Right lobe of liver (tissue), 6 donors: ENCODE data around the gene COPA. TPM values are rescaled to one million over a fixed set of nuclear protein-coding genes. Genes with fewer than 3 reads are reported as not detected.
A peak's percentile ranks its signal among the peaks of the same experiment; 100 is the strongest.

Source experiments
- ATAC-seq, 4 donors: fragments of 200-7000 bp; cut with Tn5 transposase; one replicate each; pipeline ENCODE4 v1.9.1; 2020; ENCODE audit warnings: mild to moderate bottlenecking in 4 of 4, moderate library complexity in 4 of 4
- DNase-seq, 3 donors: peaks; one replicate each; pipeline ENCODE4 v3.0.0-alpha.2; 2020
- H3K27ac ChIP-seq, 3 donors: fragments of 200-600 bp; one replicate each; pipeline ENCODE4 v1.8.0; 2022
- H3K27me3 ChIP-seq, 2 donors: fragments of 200-600 bp; one replicate each; pipeline ENCODE4 v1.8.0; 2022
- H3K36me3 ChIP-seq, 4 donors: fragments of 200-600 bp; sonication (generic) in 1 of 4; one replicate each; pipeline versions ENCODE4 v1.5.1 to v1.8.0; 2017 to 2022; ENCODE audit warnings: control low read depth in 1 of 4
- H3K4me1 ChIP-seq, 4 donors: fragments of 200-600 bp; sonication (generic) in 1 of 4; one replicate each; pipeline versions ENCODE4 v1.5.1 to v1.8.0; 2017 to 2022; ENCODE audit warnings: control low read depth in 1 of 4
- H3K4me3 ChIP-seq, 3 donors: fragments of 200-600 bp; one replicate each; pipeline ENCODE4 v1.8.0; 2022
- H3K9me3 ChIP-seq, 4 donors: fragments of 200-600 bp; sonication (generic) in 1 of 4; one replicate each; pipeline versions ENCODE4 v1.5.1 to v1.8.0; 2017 to 2022; ENCODE audit warnings: control low read depth in 1 of 4
- POLR2A ChIP-seq: fragments of 450-650 bp; IDR thresholded peaks from one replicate; pipeline ENCODE4 v1.6.1; 2017; ENCODE audit warnings: antibody characterized with exemption, mild to moderate bottlenecking
- WGBS: methylation state at CpG from one replicate; pipeline ENCODE4 v1.1.6; 2018; ENCODE audit warnings: low coverage, low lambda C conversion rate; ENCODE audit not compliant: insufficient coverage; ENCODE audit errors: missing lambda C conversion rate; 5-methylcytosine and 5-hydroxymethylcytosine counted together
- intact Hi-C, 2 donors: fragments of 100-400 bp; cut with DNase I; formaldehyde crosslinking; loops; one replicate each; pipeline versions ENCODE4 v1.11.2 to v1.14.1; 2022
- total RNA-seq, 6 experiments: library from RNA; depleted of rRNA in 2 of 6; stranded (reverse); fragments of >200 nt in 2 of 6; fragmentation: NEBNext Ultra II Directional in 3 of 6; extraction: Animal tissue kit (Norgen Biotek cat#: 25700) in 3 of 6; gene quantifications; one replicate each; pipeline versions ENCODE4 v1.1.0 to v1.2.4, GENCODE V29; 2016 to 2023
- TF ChIP-seq, protein P1 (sequence below), 4 donors: fragments of 200-600 bp in 3 of 4; fragments of 450-650 bp in 1 of 4; IDR thresholded peaks; one replicate each; pipeline versions ENCODE4 v1.5.1 to v1.8.0; 2016 to 2022; ENCODE audit warnings: antibody characterized with exemption in 4 of 4, mild to moderate bottlenecking in 2 of 4
- donor health status: DM: no; HTN: yes; CAD: no.
- donor health status: DM: no; HTN: no; CAD: no.
- donor health status: DM: no; HTN: no; CAD: no.
- donor health status: DM: no; HTN: yes; CAD: no.
- donor health status: DM: no; HTN: yes; CAD: no.

The COPA gene
- total RNA-seq, 6 experiments from 2014 or later: 75.5 to 109 (median 103) TPM

DNA sequence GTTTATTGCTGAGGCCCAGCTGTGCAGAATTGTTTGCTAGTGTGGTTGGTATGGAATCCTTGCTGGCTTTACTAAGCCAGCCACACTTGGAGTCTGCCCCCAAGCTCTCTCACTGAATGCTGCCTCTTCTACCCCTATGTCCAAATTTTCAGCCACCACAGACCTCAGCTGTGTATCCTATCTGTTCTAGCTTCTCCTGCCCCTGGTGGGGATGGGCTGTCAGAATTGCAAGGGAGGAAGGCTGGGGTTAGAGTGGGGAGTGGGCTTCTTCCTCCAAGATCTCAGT is 28.2 kb upstream of the COPA start:
- Histone ChIP-seq H3K4me3 (no peak overlapping the region), H3K9me3 (no peaks in the 10 kb centered on the region), H3K27me3 (no peaks in the 10 kb centered on the region), H3K27ac (no peak overlapping the region), H3K36me3 (no peaks in the 10 kb centered on the region), H3K4me1 (no peaks in the 10 kb centered on the region)
- no peak for ATAC-seq
- DNase-seq: peak in 1 of 3 donors; percentile 9
- TF ChIP-seq, protein P1, sequence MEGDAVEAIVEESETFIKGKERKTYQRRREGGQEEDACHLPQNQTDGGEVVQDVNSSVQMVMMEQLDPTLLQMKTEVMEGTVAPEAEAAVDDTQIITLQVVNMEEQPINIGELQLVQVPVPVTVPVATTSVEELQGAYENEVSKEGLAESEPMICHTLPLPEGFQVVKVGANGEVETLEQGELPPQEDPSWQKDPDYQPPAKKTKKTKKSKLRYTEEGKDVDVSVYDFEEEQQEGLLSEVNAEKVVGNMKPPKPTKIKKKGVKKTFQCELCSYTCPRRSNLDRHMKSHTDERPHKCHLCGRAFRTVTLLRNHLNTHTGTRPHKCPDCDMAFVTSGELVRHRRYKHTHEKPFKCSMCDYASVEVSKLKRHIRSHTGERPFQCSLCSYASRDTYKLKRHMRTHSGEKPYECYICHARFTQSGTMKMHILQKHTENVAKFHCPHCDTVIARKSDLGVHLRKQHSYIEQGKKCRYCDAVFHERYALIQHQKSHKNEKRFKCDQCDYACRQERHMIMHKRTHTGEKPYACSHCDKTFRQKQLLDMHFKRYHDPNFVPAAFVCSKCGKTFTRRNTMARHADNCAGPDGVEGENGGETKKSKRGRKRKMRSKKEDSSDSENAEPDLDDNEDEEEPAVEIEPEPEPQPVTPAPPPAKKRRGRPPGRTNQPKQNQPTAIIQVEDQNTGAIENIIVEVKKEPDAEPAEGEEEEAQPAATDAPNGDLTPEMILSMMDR (IDR thresholded peaks at IDR 0.05): no peak
- no peak for TF ChIP-seq POLR2A
- intact Hi-C loops: loop anchor here (10.0 kb wide), 1 partner anchor 266 kb away; no protein-coding TSS in a partner anchor

GRCh38 chr1:160370561-160371345 is 27.7 kb upstream of the COPA start:
- no peaks in the 10 kb centered on the region for H3K36me3 ChIP-seq
- intact Hi-C loops: loop anchor here (10.0 kb wide), 1 partner anchor 266 kb away; no protein-coding TSS in a partner anchor
- 57% methylated on average over 6 of the region's 42 CpGs for WGBS
- no peak for ATAC-seq
- H3K9me3 ChIP-seq: no peaks in the 10 kb centered on the region
- H3K4me1 ChIP-seq: no peaks in the 10 kb centered on the region
- H3K27me3 ChIP-seq: no peaks in the 10 kb centered on the region
- H3K4me3 ChIP-seq: no peak overlapping the region
- TF ChIP-seq, protein P1 (IDR thresholded peaks at IDR 0.05): no peak
- no peak for TF ChIP-seq POLR2A
- no peak overlapping the region for H3K27ac ChIP-seq
- peak in 1 of 3 donors; percentile 37 for DNase-seq

DNA sequence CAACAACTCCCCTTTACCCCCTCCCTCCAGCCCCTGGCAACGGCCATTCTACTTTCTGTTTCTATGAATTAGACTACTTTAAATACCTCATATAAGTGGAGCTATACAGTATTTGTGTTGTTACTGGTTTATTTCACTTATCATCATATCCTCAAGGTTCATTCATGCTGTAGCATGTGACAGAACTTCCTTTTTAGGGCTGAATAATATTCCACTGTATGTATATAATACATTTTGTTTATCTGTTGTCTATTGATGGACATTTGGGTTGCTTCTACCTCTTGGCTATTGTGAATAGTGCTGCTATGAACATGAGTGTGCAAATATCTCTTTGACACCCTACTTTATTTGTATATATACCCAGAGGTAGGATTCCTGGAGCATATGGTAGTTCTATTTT is 26.0 kb upstream of the COPA start:
- no peaks in the 10 kb centered on the region for H3K27me3 ChIP-seq
- intact Hi-C loops: loop anchor here in 1 of 2 donors (10.0 kb wide), 1 partner anchor 174 kb away; the partner anchor contains the start of gene CASQ1
- 75% methylated on average over 1 of the region's 1 CpG for WGBS
- H3K36me3 ChIP-seq: no peaks in the 10 kb centered on the region
- H3K4me3 ChIP-seq: no peak overlapping the region
- no peaks in the 10 kb centered on the region for H3K4me1 ChIP-seq
- ATAC-seq: no peak
- no peak for DNase-seq
- TF ChIP-seq, protein P1 (IDR thresholded peaks at IDR 0.05): no peak
- TF ChIP-seq POLR2A: no peak
- H3K27ac ChIP-seq: no peak overlapping the region
- H3K9me3 ChIP-seq: no peaks in the 10 kb centered on the region

DNA sequence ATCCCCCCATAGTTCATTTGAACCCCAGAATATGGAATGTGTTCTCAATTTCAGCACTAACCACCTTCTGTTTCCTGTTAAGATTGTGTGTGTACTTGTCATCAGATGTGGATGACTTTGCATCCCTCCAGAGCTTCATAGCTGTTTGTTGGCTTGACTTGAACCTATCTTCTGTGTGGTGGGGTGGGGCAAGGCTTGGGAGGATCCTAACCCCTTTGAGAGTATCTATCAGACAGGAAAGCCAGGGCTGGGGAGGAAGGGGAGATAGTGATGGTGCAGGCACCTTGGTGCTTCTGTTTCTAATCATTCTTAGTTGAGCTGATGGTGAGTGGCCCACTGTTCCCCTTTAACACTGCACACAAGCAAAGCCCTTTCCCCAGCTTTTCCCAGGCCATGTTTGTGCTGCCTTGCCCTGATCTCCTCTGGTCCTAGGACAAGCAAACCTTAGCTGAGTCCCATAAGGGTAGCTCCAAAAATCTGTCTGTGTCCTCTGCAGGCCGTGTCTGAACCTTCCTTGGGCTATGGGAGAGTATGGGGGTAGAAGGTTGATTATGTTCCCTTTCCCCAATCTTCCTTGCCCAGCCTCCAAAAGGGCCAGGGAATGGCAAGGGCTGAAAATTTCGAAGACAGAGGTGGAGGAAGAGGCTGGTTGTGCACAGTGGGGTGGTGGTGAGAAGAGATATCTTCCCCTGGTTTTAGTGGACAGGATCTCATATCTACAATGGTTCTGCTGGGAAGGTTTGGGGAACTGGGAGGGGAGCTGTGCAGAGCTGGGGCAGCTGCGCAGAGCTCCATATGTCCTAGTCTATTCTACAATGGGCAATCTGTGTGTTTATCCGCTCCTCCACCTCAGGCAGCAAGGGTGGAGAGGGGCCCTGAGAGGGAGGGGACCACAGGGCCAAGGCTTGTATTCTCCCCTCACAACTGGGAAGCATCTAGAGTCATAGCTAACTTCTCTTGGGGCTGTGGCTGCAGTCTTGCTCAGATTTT is 25.2 kb upstream of the COPA start:
- DNase-seq (peak in 1 of 3 donors; percentile 19), ATAC-seq (no peak)

More for the DNA sequence above, 25.2 kb upstream of the COPA start:
- intact Hi-C loops: loop anchor here in 1 of 2 donors (10.0 kb wide), 1 partner anchor 173 kb away; the partner anchor contains the start of gene CASQ1
- H3K36me3 ChIP-seq: no peaks in the 10 kb centered on the region
- H3K27ac ChIP-seq: no peak overlapping the region
- TF ChIP-seq POLR2A: no peak
- H3K27me3 ChIP-seq: no peaks in the 10 kb centered on the region
- H3K9me3 ChIP-seq: no peaks in the 10 kb centered on the region
- H3K4me3 ChIP-seq: no peak overlapping the region
- H3K4me1 ChIP-seq: no peaks in the 10 kb centered on the region
- WGBS: 69% methylated on average over 3 of the region's 4 CpGs
